B cell (primary cell): ENCODE data around the gene MTERF4.

Experiments
- EZH2 ChIP-seq: IDR thresholded peaks from 2 replicates; pipeline ENCODE4 v1.6.1; 2012; ENCODE audit warnings: borderline replicate concordance, low read depth, mild to moderate bottlenecking, moderate library complexity, low read length; ENCODE audit not compliant: insufficient read depth, poor library complexity, severe bottlenecking
- TF ChIP-seq, protein P1 (sequence below): fragments of 200-600 bp; IDR thresholded peaks from one replicate; pipeline ENCODE4 v1.8.0; 2022; ENCODE audit warnings: antibody characterized with exemption, mild to moderate bottlenecking

GRCh38 chr2:241120440-241120839 lies 18.4 kb upstream of the MTERF4 start:
- TF ChIP-seq, protein P1, sequence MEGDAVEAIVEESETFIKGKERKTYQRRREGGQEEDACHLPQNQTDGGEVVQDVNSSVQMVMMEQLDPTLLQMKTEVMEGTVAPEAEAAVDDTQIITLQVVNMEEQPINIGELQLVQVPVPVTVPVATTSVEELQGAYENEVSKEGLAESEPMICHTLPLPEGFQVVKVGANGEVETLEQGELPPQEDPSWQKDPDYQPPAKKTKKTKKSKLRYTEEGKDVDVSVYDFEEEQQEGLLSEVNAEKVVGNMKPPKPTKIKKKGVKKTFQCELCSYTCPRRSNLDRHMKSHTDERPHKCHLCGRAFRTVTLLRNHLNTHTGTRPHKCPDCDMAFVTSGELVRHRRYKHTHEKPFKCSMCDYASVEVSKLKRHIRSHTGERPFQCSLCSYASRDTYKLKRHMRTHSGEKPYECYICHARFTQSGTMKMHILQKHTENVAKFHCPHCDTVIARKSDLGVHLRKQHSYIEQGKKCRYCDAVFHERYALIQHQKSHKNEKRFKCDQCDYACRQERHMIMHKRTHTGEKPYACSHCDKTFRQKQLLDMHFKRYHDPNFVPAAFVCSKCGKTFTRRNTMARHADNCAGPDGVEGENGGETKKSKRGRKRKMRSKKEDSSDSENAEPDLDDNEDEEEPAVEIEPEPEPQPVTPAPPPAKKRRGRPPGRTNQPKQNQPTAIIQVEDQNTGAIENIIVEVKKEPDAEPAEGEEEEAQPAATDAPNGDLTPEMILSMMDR, result no peak
- TF ChIP-seq EZH2, result no peak
